ENCODE results near the gene JAG1. TPM values are rescaled to one million over a fixed set of nuclear protein-coding genes. Genes with fewer than 3 reads are reported as not detected.

JAG1 gene
- polyA plus RNA-seq, 3 donors: 0.70 to 6.8 (median 0.85) TPM

DNA sequence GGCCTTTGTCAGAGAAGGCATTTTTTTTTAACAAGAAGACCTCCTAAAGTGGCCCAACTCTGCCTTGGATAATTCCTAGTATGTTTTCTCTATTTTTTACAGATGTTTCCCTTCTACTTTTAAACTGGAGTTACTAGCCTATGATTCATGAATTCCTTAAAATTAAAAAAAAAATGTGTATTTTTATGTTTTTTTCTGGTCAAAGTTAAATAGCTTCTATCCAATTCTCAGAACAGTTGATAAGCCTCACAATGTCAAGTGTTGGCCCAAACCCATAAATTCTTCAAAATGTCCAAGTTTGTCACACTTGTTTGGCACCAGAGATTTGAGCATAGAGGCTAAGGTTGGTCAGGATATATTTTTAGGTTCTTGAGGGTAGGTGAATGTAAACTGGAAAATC, 64.0 kb downstream of the JAG1 start:
- H3K9me3 Mint-ChIP-seq: peaks cover 0 to 2% (median 0%) of the 10 kb centered on the region in 7 donors
- no peak overlapping the region for H3K27ac ChIP-seq (ENCODE audit: low read depth in 1 of 2, low read length in 2 of 2)
- H3K4me1 Mint-ChIP-seq: no peaks in the 10 kb centered on the region
- no peaks in the 10 kb centered on the region for H3K4me1 ChIP-seq (ENCODE audit: control insufficient read depth in 1 of 2, insufficient read depth in 2 of 2, low read length in 2 of 2)
- no peak overlapping the region for H3K4me3 Mint-ChIP-seq
- no peak overlapping the region for H3K4me3 ChIP-seq (replicated peaks in 1 of 3; ENCODE audit: low read depth in 2 of 3, low read length in 3 of 3)
- TF ChIP-seq, protein P1, sequence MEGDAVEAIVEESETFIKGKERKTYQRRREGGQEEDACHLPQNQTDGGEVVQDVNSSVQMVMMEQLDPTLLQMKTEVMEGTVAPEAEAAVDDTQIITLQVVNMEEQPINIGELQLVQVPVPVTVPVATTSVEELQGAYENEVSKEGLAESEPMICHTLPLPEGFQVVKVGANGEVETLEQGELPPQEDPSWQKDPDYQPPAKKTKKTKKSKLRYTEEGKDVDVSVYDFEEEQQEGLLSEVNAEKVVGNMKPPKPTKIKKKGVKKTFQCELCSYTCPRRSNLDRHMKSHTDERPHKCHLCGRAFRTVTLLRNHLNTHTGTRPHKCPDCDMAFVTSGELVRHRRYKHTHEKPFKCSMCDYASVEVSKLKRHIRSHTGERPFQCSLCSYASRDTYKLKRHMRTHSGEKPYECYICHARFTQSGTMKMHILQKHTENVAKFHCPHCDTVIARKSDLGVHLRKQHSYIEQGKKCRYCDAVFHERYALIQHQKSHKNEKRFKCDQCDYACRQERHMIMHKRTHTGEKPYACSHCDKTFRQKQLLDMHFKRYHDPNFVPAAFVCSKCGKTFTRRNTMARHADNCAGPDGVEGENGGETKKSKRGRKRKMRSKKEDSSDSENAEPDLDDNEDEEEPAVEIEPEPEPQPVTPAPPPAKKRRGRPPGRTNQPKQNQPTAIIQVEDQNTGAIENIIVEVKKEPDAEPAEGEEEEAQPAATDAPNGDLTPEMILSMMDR (IDR thresholded peaks at IDR 0.05): no peak
- no peak overlapping the region for H2AFZ ChIP-seq (ENCODE audit: insufficient read depth, low read depth, low read length, poor library complexity, severe bottlenecking)
- no peaks in the 10 kb centered on the region for H3K9me3 ChIP-seq (replicated peaks in 1 of 2; ENCODE audit: control insufficient read depth in 1 of 2, insufficient read depth in 1 of 2, low read length in 2 of 2)
- H3K9ac ChIP-seq (ENCODE audit: insufficient read depth, low read length, poor library complexity, severe bottlenecking): no peak overlapping the region
- H3K27me3 Mint-ChIP-seq (ENCODE audit: low read depth in 3 of 3): peaks cover 0 to 2% (median 0%) of the 10 kb centered on the region in 3 donors
- H3K36me3 Mint-ChIP-seq: peaks cover 24 to 36% of the 10 kb centered on the region in 2 donors
- H3K36me3 ChIP-seq (replicated peaks in 1 of 2; ENCODE audit: control insufficient read depth in 1 of 2, insufficient read depth in 2 of 2, low read length in 2 of 2): peaks cover 0 to 22% of the 10 kb centered on the region in 2 donors
- no peak overlapping the region for H3K4me2 ChIP-seq (replicated peaks; ENCODE audit: extremely low read depth, low read length, poor library complexity, severe bottlenecking)
- H3K27me3 ChIP-seq (ENCODE audit: control insufficient read depth in 2 of 2, insufficient read depth in 2 of 2, low read length in 2 of 2): no peaks in the 10 kb centered on the region
- intact Hi-C loops (cut with micrococcal nuclease): no loop called here
- H3K79me2 ChIP-seq (ENCODE audit: insufficient read depth, low read length): no peaks in the 10 kb centered on the region
- H3K27ac Mint-ChIP-seq: peak overlapping the region in 1 of 7 donors; percentile 26
- no peaks in the 10 kb centered on the region for H4K20me1 ChIP-seq (ENCODE audit: insufficient read depth, low read length)
- no peak for DNase-seq

DNA sequence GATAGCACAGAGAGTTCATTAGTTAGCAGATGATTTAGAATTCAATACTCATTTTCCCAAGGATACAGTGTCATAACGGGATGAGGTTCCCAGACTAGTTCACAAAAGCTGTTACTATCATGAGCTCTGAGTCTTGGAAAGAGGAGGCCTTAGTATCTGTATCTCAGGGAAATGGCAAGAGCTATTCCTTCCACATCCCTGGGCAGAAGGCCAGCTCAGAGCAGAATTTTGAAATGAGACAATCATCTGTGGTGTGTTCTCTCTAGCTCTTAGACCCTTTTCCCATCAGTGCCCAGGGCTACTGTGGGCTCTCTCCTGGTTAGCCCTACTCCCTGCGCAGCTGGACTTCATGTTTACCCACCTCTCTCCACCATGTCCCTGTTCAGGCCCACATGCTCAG, 64.5 kb downstream of the JAG1 start:
- no peak overlapping the region for H3K4me2 ChIP-seq (replicated peaks; ENCODE audit: extremely low read depth, low read length, poor library complexity, severe bottlenecking)

More for the DNA sequence above, 64.5 kb downstream of the JAG1 start:
- Mint-ChIP-seq H3K4me3 (no peak overlapping the region), H3K36me3 (peaks cover 24 to 35% of the 10 kb centered on the region in 2 donors), H3K27me3 (ENCODE audit: low read depth in 3 of 3) (peaks cover 0 to 2% (median 0%) of the 10 kb centered on the region in 3 donors), H3K4me1 (no peaks in the 10 kb centered on the region), H3K27ac (peak overlapping the region in 1 of 7 donors; percentile 29), H3K9me3 (peaks cover 0 to 2% (median 0%) of the 10 kb centered on the region in 7 donors)
- Histone ChIP-seq H2AFZ (ENCODE audit: insufficient read depth, low read depth, low read length, poor library complexity, severe bottlenecking) (no peak overlapping the region), H3K27ac (ENCODE audit: low read depth in 1 of 2, low read length in 2 of 2) (peak overlapping the region in 1 of 2 donors; percentile 31), H3K4me3 (replicated peaks in 1 of 3; ENCODE audit: low read depth in 2 of 3, low read length in 3 of 3) (no peak overlapping the region), H4K20me1 (ENCODE audit: insufficient read depth, low read length) (no peaks in the 10 kb centered on the region), H3K79me2 (ENCODE audit: insufficient read depth, low read length) (no peaks in the 10 kb centered on the region), H3K27me3 (ENCODE audit: control insufficient read depth in 2 of 2, insufficient read depth in 2 of 2, low read length in 2 of 2) (no peaks in the 10 kb centered on the region), H3K4me1 (ENCODE audit: control insufficient read depth in 1 of 2, insufficient read depth in 2 of 2, low read length in 2 of 2) (no peaks in the 10 kb centered on the region), H3K9ac (ENCODE audit: insufficient read depth, low read length, poor library complexity, severe bottlenecking) (no peak overlapping the region), H3K9me3 (replicated peaks in 1 of 2; ENCODE audit: control insufficient read depth in 1 of 2, insufficient read depth in 1 of 2, low read length in 2 of 2) (no peaks in the 10 kb centered on the region), H3K36me3 (replicated peaks in 1 of 2; ENCODE audit: control insufficient read depth in 1 of 2, insufficient read depth in 2 of 2, low read length in 2 of 2) (peaks cover 0 to 26% of the 10 kb centered on the region in 2 donors)
- TF ChIP-seq, protein P1 (IDR thresholded peaks at IDR 0.05): no peak
- no CpG with 5 or more reads among the region's 2 CpGs for WGBS (ENCODE audit: insufficient coverage)
- DNase-seq: no peak
- intact Hi-C loops (cut with micrococcal nuclease): no loop called here
